Neural crest cell (in vitro differentiated cells): ENCODE data around the gene PPP1R14C. TPM values are rescaled to one million over a fixed set of nuclear protein-coding genes. Genes with fewer than 3 reads are reported as not detected.
"Not testable (repeated sequence)": the region's sequence is repeated elsewhere in the genome, so short reads cannot be mapped to it uniquely, and the experiment has no call there.

Experiments
- DNase-seq: peaks from one replicate; pipeline ENCODE4 v3.0.0; 2021; ENCODE audit warnings: low read depth, mixed read lengths, low spot score
- H3K27ac Mint-ChIP-seq: one replicate; pipeline ENCODE4 v1.8.0; 2021; ENCODE audit warnings: mild to moderate bottlenecking, mixed read lengths; ENCODE audit not compliant: unreplicated experiment
- H3K27me3 Mint-ChIP-seq: 2 replicates; pipeline ENCODE4 v1.8.0; 2021; ENCODE audit warnings: low read depth, mild to moderate bottlenecking, mixed read lengths
- H3K36me3 Mint-ChIP-seq: 2 replicates; pipeline ENCODE4 v1.8.0; 2021; ENCODE audit warnings: low read depth, mild to moderate bottlenecking, mixed read lengths
- H3K4me1 Mint-ChIP-seq: 2 replicates; pipeline ENCODE4 v1.8.0; 2021; ENCODE audit warnings: mixed read lengths
- H3K4me3 Mint-ChIP-seq: one replicate; pipeline ENCODE4 v1.8.0; 2021; ENCODE audit warnings: mild to moderate bottlenecking, mixed read lengths
- H3K9me3 Mint-ChIP-seq: 2 replicates; pipeline ENCODE4 v1.8.0; 2021; ENCODE audit warnings: mixed read lengths
- total RNA-seq: library from RNA; stranded (reverse); gene quantifications from 2 replicates; pipeline ENCODE4 v1.2.1, GENCODE V29; 2021
- TF ChIP-seq, protein P1 (sequence below): fragments of 200-600 bp; sonication (generic); conservative IDR thresholded peaks from 2 replicates; pipeline ENCODE4 v1.5.0; 2021; ENCODE audit warnings: antibody characterized with exemption, mild to moderate bottlenecking

PPP1R14C gene
- total RNA-seq, 1 donor from 2014 or later = 7.3 TPM

DNA sequence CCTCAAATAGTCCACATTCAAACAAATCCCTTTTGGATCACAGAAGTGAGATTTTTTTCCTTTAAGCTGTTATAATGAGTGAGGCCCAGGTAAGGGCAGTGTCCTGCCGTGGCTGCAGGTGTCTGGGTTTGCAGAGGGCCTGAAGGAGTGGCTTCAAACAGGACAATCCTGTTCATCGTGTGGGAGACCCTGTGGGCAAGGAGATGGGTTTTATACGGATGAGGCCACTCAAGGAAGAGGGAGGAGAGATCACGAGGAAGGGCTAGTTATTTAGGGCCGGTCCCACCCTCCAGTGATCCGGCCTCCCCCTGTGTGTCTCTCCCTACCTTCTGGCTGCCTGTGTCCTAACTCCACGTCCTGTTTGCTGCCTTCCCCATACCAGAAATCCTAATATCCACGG, 33.8 kb downstream of the PPP1R14C start:
- Mint-ChIP-seq H3K4me1 (peaks cover 28% of the 10 kb centered on the region), H3K27me3 (no peaks in the 10 kb centered on the region), H3K4me3 (no peak overlapping the region), H3K36me3 (no peaks in the 10 kb centered on the region), H3K27ac (no peak overlapping the region), H3K9me3 (no peaks in the 10 kb centered on the region)
- TF ChIP-seq, protein P1, sequence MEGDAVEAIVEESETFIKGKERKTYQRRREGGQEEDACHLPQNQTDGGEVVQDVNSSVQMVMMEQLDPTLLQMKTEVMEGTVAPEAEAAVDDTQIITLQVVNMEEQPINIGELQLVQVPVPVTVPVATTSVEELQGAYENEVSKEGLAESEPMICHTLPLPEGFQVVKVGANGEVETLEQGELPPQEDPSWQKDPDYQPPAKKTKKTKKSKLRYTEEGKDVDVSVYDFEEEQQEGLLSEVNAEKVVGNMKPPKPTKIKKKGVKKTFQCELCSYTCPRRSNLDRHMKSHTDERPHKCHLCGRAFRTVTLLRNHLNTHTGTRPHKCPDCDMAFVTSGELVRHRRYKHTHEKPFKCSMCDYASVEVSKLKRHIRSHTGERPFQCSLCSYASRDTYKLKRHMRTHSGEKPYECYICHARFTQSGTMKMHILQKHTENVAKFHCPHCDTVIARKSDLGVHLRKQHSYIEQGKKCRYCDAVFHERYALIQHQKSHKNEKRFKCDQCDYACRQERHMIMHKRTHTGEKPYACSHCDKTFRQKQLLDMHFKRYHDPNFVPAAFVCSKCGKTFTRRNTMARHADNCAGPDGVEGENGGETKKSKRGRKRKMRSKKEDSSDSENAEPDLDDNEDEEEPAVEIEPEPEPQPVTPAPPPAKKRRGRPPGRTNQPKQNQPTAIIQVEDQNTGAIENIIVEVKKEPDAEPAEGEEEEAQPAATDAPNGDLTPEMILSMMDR = no peak
- no peak for DNase-seq

DNA sequence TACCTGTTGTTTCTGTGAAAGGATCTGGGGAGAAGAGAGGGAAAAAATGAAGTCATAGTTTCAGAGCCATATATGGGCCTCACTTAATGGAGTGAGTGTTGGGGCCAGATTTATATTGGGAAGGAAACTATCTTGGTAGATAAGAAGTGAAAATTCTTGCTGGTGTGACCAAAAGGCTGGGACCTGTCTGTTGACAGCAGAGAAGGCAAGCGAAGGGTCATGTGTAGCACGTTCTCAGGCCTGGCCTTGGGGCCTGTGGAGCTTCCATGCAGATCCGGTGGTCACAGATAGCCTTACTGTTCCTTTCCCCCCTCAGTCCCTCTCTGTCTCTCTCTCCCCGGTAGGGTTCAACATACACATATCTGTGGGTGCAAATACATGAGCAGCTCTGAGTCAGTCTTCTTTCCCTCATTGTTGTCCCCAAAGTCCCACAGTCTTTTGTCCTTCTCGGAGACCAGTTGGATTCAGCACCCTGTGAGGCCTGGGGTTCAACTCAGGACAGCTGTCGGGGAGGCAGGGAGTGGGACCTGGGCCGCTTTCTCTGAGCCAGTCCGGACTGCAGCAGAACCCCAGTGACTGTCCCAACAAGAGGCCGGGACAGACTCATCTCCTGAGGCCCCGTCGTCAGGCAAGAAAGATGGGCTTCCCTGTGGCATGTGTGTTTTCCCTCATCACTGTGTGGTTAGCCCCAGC, 34.6 kb downstream of the PPP1R14C start:
- peaks cover 25% of the 10 kb centered on the region for H3K4me1 Mint-ChIP-seq
- no peak overlapping the region for H3K27ac Mint-ChIP-seq
- H3K9me3 Mint-ChIP-seq = no peaks in the 10 kb centered on the region
- DNase-seq = no peak
- TF ChIP-seq, protein P1 = no peak
- H3K27me3 Mint-ChIP-seq = no peaks in the 10 kb centered on the region
- H3K36me3 Mint-ChIP-seq = no peaks in the 10 kb centered on the region
- no peak overlapping the region for H3K4me3 Mint-ChIP-seq

DNA sequence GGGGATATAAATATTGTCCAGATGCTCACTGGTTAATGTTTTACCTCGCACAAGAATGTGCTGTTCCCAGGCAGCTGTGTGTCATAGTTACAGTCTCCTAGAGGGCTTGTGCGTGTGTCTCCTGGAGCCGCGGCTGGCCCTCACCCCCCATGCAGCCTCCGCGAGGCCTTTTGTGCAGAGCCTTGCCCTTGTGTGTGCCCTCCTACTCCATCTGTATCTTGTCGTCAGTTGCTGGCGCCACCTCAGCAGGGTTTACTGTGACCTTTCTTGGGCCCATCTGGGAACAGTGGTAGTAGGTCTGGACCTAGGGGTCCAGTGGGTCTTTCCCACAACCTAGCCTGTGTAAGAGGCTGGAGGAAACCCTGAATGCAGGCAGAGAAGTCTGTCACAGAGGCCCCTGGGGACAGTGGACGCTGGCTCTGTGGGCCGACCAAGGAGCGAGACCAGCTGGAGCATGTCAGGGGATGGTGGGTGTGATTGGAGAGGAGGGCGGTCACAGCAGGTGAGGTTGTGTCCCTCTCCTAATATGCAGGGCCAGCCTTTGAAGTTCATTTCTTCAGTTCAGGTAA, 35.2 kb downstream of the PPP1R14C start:
- TF ChIP-seq, protein P1 = no peak
- Mint-ChIP-seq H3K4me1 (peaks cover 25% of the 10 kb centered on the region), H3K9me3 (no peaks in the 10 kb centered on the region), H3K27me3 (no peaks in the 10 kb centered on the region), H3K4me3 (no peak overlapping the region), H3K36me3 (no peaks in the 10 kb centered on the region), H3K27ac (no peak overlapping the region)
- no peak for DNase-seq

- no peaks in the 10 kb centered on the region for H3K36me3 Mint-ChIP-seq
Measured at GRCh38 chr6:150179030-150179429, 36.2 kb downstream of the PPP1R14C start.

DNA sequence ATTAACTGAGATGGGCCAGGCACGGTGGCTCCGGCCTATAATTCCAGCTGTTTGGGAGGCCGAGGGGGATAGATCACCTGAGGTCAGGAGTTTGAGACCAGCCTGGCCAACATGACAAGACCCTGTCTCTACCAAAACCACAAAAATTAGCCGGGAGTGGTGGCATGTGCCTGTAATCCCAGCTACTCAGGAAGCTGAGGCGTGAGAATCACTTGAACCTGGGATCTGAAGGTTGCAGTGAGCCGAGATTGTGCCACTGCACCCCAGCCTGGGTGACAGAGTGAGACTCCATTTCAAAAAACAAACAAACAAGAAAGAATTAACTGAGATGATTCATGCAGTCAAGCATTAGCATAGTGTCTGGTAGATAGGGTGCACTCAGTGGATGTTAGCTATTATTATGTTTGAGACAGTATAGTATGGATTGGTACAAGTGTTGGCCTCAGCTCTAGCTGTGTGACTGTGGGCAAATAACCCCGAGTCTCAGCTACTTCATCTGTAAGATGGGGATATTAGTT, 37.1 kb downstream of the PPP1R14C start:
- H3K4me1 Mint-ChIP-seq = peaks cover 25% of the 10 kb centered on the region
- H3K27me3 Mint-ChIP-seq, H3K4me3 Mint-ChIP-seq, H3K27ac Mint-ChIP-seq, DNase-seq, H3K36me3 Mint-ChIP-seq, H3K9me3 Mint-ChIP-seq: not testable (repeated sequence)

More at GRCh38 chr6:150179030-150179429, 36.2 kb downstream of the PPP1R14C start:
- no peaks in the 10 kb centered on the region for H3K27me3 Mint-ChIP-seq
- no peak overlapping the region for H3K4me3 Mint-ChIP-seq
- no peak overlapping the region for H3K27ac Mint-ChIP-seq
- H3K9me3 Mint-ChIP-seq = no peaks in the 10 kb centered on the region
- no peak for DNase-seq
- TF ChIP-seq, protein P1 = no peak
- H3K4me1 Mint-ChIP-seq = peaks cover 25% of the 10 kb centered on the region

DNA sequence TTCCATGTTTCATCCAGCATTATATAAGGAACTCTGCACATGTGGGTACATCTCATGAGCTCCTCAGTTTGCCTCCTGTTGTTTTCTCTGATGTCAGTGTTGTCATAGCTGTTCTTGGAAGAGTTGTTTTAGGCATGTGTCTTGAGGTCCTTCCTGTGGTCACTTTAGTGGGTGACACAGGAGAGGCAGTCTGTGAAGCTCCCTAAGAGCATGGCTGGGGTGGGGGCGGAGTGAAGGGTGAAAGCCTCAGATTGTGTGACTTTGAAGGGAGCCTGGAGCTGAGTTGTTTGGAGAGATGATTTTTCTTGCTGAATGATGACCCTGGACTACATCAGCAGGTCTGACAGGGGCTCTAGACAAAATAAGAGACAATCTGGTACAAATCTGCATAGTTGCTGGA, 37.7 kb downstream of the PPP1R14C start:
- Mint-ChIP-seq H3K4me1 (peaks cover 25% of the 10 kb centered on the region), H3K9me3 (no peaks in the 10 kb centered on the region), H3K27ac (peak overlapping the region; percentile 17), H3K4me3 (no peak overlapping the region), H3K36me3 (no peaks in the 10 kb centered on the region), H3K27me3 (no peaks in the 10 kb centered on the region)
- TF ChIP-seq, protein P1 = no peak
- no peak for DNase-seq
